ENCODE measurements around the gene DUOXA2. TPM values are rescaled to one million over a fixed set of nuclear protein-coding genes. Genes with fewer than 3 reads are reported as not detected.

Gene DUOXA2
- polyA plus RNA-seq, 1 experiment: not detected

DNA sequence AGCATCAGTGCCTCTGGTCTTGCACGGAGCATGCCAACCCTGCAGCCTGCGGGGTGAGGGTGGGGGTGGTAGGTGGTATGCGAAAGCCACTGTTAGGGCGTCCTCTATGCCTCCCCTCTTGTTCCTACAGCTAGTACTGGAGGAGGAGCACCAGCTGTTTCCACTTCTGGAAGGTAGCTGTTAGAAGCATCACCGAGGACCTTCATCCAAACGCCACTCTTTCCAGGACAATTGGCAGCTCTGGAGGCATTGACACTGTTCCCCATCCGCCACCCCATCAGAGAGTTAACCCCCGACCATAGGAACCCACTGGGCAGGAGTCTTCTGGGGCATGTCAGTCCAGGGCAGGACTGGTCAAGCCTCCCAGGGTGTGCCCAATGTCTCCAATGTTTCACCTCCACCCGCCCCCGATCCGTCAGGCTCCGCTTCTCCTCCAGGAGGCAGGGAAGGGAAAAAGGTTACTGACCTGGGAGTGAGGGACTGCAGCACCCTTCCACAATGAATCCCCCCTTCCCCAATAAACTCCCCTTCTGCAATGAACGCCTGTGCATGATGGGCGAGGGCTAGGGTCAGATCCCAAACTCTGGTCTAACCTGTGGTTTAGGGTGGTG lies 641 bp upstream of the DUOXA2 start:
- no peak for DNase-seq (ENCODE audit: low read depth)
- TF ChIP-seq, protein P1, sequence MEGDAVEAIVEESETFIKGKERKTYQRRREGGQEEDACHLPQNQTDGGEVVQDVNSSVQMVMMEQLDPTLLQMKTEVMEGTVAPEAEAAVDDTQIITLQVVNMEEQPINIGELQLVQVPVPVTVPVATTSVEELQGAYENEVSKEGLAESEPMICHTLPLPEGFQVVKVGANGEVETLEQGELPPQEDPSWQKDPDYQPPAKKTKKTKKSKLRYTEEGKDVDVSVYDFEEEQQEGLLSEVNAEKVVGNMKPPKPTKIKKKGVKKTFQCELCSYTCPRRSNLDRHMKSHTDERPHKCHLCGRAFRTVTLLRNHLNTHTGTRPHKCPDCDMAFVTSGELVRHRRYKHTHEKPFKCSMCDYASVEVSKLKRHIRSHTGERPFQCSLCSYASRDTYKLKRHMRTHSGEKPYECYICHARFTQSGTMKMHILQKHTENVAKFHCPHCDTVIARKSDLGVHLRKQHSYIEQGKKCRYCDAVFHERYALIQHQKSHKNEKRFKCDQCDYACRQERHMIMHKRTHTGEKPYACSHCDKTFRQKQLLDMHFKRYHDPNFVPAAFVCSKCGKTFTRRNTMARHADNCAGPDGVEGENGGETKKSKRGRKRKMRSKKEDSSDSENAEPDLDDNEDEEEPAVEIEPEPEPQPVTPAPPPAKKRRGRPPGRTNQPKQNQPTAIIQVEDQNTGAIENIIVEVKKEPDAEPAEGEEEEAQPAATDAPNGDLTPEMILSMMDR (IDR thresholded peaks at IDR 0.05; ENCODE audit: insufficient read depth, low read depth, low read length): no peak
- POLR2A ChIA-PET: no interaction called here
- Histone ChIP-seq H3K36me3 (ENCODE audit: control insufficient read depth, insufficient read depth, low read length) (no peaks in the 10 kb centered on the region), H3K27me3 (ENCODE audit: control insufficient read depth, insufficient read depth, low read length) (peaks cover 62% of the 10 kb centered on the region), H3K4me3 (ENCODE audit: low read depth, low read length) (no peak overlapping the region)
- CTCF ChIA-PET: interaction anchor here (0.6 to 1.2 kb wide), 2 partner anchors 20 to 92 kb away, joined by 3 to 4 read pairs; no protein-coding TSS in a partner anchor

- DNase-seq (ENCODE audit: low read depth): no peak
- POLR2A ChIA-PET: no interaction called here
- H3K27me3 ChIP-seq (ENCODE audit: control insufficient read depth, insufficient read depth, low read length): peaks cover 58% of the 10 kb centered on the region
- H3K4me3 ChIP-seq (ENCODE audit: low read depth, low read length): no peak overlapping the region
- no peaks in the 10 kb centered on the region for H3K36me3 ChIP-seq (ENCODE audit: control insufficient read depth, insufficient read depth, low read length)
- CTCF ChIA-PET: interaction anchor here (1.6 kb wide), 1 partner anchor 11 kb away, joined by 10 read pairs; no protein-coding TSS in a partner anchor
- TF ChIP-seq, protein P1 (IDR thresholded peaks at IDR 0.05; ENCODE audit: insufficient read depth, low read depth, low read length): no peak
Measured at GRCh38 chr15:45114751-45115085, 592 bp downstream of the DUOXA2 start.

GRCh38 chr15:45115312-45115820 lies 1.2 kb downstream of the DUOXA2 start:
- Histone ChIP-seq H3K4me3 (ENCODE audit: low read depth, low read length) (no peak overlapping the region), H3K27me3 (ENCODE audit: control insufficient read depth, insufficient read depth, low read length) (peaks cover 52% of the 10 kb centered on the region), H3K36me3 (ENCODE audit: control insufficient read depth, insufficient read depth, low read length) (no peaks in the 10 kb centered on the region)
- ChIA-PET POLR2A (no interaction called here), CTCF (interaction anchor here (1.6 to 3.4 kb wide), 2 partner anchors 11 kb away, joined by 10 to 29 read pairs; no protein-coding TSS in a partner anchor)
- TF ChIP-seq, protein P1 (IDR thresholded peaks at IDR 0.05; ENCODE audit: insufficient read depth, low read depth, low read length): no peak
- no peak for DNase-seq (ENCODE audit: low read depth)

DNA sequence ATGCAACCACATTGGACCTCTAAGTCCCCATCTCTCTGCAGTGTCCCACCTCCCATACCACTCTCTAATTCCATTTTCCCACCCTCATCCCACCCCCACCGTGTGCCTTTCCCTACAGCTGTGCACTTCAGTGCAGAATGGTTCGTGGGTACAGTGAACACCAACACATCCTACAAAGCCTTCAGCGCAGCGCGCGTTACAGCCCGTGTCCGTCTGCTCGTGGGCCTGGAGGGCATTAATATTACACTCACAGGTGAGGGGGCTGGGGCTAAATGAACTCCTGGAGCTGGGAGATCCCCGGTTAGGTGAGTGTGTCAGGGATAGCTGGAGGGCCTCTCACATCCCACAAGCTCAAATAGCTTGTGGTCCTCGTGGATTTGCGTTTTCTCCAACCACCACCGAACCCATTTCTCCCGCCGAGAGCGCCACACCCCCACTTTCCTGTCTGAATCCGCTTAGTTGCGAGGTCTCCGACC lies 1.9 kb downstream of the DUOXA2 start:
- CTCF ChIA-PET: interaction anchor here (3.4 kb wide), 1 partner anchor 11 kb away, joined by 29 read pairs; no protein-coding TSS in a partner anchor

More for the DNA sequence above, 1.9 kb downstream of the DUOXA2 start:
- POLR2A ChIA-PET: no interaction called here
- DNase-seq (ENCODE audit: low read depth): no peak
- TF ChIP-seq, protein P1 (IDR thresholded peaks at IDR 0.05; ENCODE audit: insufficient read depth, low read depth, low read length): no peak
- Histone ChIP-seq H3K4me3 (ENCODE audit: low read depth, low read length) (no peak overlapping the region), H3K36me3 (ENCODE audit: control insufficient read depth, insufficient read depth, low read length) (no peaks in the 10 kb centered on the region), H3K27me3 (ENCODE audit: control insufficient read depth, insufficient read depth, low read length) (peaks cover 52% of the 10 kb centered on the region)
